Neural progenitor cell (in vitro differentiated cells): Measurements from ENCODE around the gene NUP214.

Experiments
- CTCF ChIP-seq: fragments of 200-600 bp; sonication (generic); IDR thresholded peaks from 2 replicates; pipeline ENCODE4 v1.5.1; 2017; ENCODE audit warnings: antibody characterized with exemption, mild to moderate bottlenecking
- EZH2 ChIP-seq: fragments of 200-600 bp; sonication (generic); IDR thresholded peaks from 2 replicates; pipeline ENCODE4 v1.6.1; 2017; ENCODE audit warnings: antibody characterized with exemption, mild to moderate bottlenecking, moderate library complexity
- EZH2phosphoT487 ChIP-seq: fragments of 200-600 bp; sonication (generic); IDR thresholded peaks from 2 replicates; pipeline ENCODE4 v1.6.1; 2017; ENCODE audit warnings: antibody characterized with exemption

- TF ChIP-seq CTCF (no peak), EZH2 (no peak), EZH2phosphoT487 (no peak)
These were observed 21.9 kb upstream of the NUP214 start for GRCh38 chr9:131103535-131103934.
